K562 (cell line): ENCODE data around the gene SOWAHA.

Experiments used
- BCLAF1 ChIP-seq, 2 experiments: fragments of 450-650 bp in 1 of 2; IDR thresholded peaks; 2 replicates each; pipeline ENCODE4 v1.6.1; 2011 to 2017; ENCODE audit warnings: low read depth in 2 of 2, antibody characterized with exemption in 1 of 2, borderline replicate concordance in 1 of 2, low read length in 1 of 2, mild to moderate bottlenecking in 1 of 2, mixed read lengths in 1 of 2; ENCODE audit not compliant: control insufficient read depth in 1 of 2
- CHCHD3 ChIP-seq: fragments of 250-450 bp; sonication (Bioruptor Pico); IDR thresholded peaks from 2 replicates; pipeline ENCODE4 v2.1.2; 2022; ENCODE audit warnings: mild to moderate bottlenecking
- NCOA1 ChIP-seq: fragments of 450-650 bp; IDR thresholded peaks from 2 replicates; pipeline ENCODE4 v1.6.1; 2016; ENCODE audit warnings: low read depth
- NCOR1 ChIP-seq: fragments of 450-650 bp; IDR thresholded peaks from 2 replicates; pipeline ENCODE4 v1.6.1; 2016; ENCODE audit warnings: mild to moderate bottlenecking, moderate library complexity
- TAF1 ChIP-seq: IDR thresholded peaks from 2 replicates; pipeline ENCODE4 v1.6.1; 2011; ENCODE audit warnings: mild to moderate bottlenecking, low read length, moderate library complexity; ENCODE audit not compliant: insufficient read depth, control insufficient read depth, severe bottlenecking; ENCODE audit errors: extremely low read depth
- ZBED1 ChIP-seq: IDR thresholded peaks from 2 replicates; pipeline ENCODE4 v1.6.1; 2014
- TF ChIP-seq, protein P1 (sequence below): fragments of 450-650 bp; IDR thresholded peaks from 2 replicates; pipeline ENCODE4 v1.7.0; 2016; ENCODE audit warnings: borderline replicate concordance
- TF ChIP-seq, protein P2 (sequence below): fragments of 250-450 bp; sonication (Bioruptor Pico); IDR thresholded peaks from 2 replicates; pipeline ENCODE4 v1.4.0; 2020; ENCODE audit warnings: mild to moderate bottlenecking, moderate library complexity, borderline replicate concordance
- TF ChIP-seq, protein P3 (sequence below), 3 experiments: IDR thresholded peaks in 2 of 3; conservative IDR thresholded peaks in 1 of 3; 2 replicates each; pipeline ENCODE4 v1.5.1; 2011 to 2012; ENCODE audit warnings: low read length in 3 of 3, mild to moderate bottlenecking in 3 of 3, control low read depth in 2 of 3, improper control_type of control experiment in 1 of 3, inconsistent platforms in 1 of 3, low read depth in 1 of 3, mixed read lengths in 1 of 3, moderate library complexity in 1 of 3; ENCODE audit not compliant: insufficient read depth in 2 of 3
- TF ChIP-seq, protein P4 (sequence below): sonication (generic); formaldehyde crosslinking; IDR thresholded peaks from 2 replicates; pipeline ENCODE4 v1.8.0; 2022; ENCODE audit warnings: mild to moderate bottlenecking, missing genetic modification reagents

- TF ChIP-seq CHCHD3 = no peak
- no peak for TF ChIP-seq NCOA1
- no peak for TF ChIP-seq BCLAF1 (IDR thresholded peaks at IDR 0.05; ENCODE audit: borderline replicate concordance in 1 of 2, control insufficient read depth in 1 of 2, low read depth in 2 of 2, low read length in 1 of 2)
- TF ChIP-seq, protein P1, sequence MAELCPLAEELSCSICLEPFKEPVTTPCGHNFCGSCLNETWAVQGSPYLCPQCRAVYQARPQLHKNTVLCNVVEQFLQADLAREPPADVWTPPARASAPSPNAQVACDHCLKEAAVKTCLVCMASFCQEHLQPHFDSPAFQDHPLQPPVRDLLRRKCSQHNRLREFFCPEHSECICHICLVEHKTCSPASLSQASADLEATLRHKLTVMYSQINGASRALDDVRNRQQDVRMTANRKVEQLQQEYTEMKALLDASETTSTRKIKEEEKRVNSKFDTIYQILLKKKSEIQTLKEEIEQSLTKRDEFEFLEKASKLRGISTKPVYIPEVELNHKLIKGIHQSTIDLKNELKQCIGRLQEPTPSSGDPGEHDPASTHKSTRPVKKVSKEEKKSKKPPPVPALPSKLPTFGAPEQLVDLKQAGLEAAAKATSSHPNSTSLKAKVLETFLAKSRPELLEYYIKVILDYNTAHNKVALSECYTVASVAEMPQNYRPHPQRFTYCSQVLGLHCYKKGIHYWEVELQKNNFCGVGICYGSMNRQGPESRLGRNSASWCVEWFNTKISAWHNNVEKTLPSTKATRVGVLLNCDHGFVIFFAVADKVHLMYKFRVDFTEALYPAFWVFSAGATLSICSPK = no peak
- TF ChIP-seq, protein P2, sequence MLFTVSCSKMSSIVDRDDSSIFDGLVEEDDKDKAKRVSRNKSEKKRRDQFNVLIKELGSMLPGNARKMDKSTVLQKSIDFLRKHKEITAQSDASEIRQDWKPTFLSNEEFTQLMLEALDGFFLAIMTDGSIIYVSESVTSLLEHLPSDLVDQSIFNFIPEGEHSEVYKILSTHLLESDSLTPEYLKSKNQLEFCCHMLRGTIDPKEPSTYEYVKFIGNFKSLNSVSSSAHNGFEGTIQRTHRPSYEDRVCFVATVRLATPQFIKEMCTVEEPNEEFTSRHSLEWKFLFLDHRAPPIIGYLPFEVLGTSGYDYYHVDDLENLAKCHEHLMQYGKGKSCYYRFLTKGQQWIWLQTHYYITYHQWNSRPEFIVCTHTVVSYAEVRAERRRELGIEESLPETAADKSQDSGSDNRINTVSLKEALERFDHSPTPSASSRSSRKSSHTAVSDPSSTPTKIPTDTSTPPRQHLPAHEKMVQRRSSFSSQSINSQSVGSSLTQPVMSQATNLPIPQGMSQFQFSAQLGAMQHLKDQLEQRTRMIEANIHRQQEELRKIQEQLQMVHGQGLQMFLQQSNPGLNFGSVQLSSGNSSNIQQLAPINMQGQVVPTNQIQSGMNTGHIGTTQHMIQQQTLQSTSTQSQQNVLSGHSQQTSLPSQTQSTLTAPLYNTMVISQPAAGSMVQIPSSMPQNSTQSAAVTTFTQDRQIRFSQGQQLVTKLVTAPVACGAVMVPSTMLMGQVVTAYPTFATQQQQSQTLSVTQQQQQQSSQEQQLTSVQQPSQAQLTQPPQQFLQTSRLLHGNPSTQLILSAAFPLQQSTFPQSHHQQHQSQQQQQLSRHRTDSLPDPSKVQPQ (CRISPR knock-in tag) = no peak
- TF ChIP-seq NCOR1 = no peak
- TF ChIP-seq TAF1 = no peak
- TF ChIP-seq, protein P3, sequence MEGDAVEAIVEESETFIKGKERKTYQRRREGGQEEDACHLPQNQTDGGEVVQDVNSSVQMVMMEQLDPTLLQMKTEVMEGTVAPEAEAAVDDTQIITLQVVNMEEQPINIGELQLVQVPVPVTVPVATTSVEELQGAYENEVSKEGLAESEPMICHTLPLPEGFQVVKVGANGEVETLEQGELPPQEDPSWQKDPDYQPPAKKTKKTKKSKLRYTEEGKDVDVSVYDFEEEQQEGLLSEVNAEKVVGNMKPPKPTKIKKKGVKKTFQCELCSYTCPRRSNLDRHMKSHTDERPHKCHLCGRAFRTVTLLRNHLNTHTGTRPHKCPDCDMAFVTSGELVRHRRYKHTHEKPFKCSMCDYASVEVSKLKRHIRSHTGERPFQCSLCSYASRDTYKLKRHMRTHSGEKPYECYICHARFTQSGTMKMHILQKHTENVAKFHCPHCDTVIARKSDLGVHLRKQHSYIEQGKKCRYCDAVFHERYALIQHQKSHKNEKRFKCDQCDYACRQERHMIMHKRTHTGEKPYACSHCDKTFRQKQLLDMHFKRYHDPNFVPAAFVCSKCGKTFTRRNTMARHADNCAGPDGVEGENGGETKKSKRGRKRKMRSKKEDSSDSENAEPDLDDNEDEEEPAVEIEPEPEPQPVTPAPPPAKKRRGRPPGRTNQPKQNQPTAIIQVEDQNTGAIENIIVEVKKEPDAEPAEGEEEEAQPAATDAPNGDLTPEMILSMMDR (IDR thresholded peaks at IDR 0.05 in 2 of 3, conservative IDR thresholded peaks at IDR 0.05 in 1 of 3; ENCODE audit: insufficient read depth in 2 of 3, low read depth in 1 of 3, low read length in 3 of 3) = no peak
- no peak for TF ChIP-seq ZBED1
- TF ChIP-seq, protein P4, sequence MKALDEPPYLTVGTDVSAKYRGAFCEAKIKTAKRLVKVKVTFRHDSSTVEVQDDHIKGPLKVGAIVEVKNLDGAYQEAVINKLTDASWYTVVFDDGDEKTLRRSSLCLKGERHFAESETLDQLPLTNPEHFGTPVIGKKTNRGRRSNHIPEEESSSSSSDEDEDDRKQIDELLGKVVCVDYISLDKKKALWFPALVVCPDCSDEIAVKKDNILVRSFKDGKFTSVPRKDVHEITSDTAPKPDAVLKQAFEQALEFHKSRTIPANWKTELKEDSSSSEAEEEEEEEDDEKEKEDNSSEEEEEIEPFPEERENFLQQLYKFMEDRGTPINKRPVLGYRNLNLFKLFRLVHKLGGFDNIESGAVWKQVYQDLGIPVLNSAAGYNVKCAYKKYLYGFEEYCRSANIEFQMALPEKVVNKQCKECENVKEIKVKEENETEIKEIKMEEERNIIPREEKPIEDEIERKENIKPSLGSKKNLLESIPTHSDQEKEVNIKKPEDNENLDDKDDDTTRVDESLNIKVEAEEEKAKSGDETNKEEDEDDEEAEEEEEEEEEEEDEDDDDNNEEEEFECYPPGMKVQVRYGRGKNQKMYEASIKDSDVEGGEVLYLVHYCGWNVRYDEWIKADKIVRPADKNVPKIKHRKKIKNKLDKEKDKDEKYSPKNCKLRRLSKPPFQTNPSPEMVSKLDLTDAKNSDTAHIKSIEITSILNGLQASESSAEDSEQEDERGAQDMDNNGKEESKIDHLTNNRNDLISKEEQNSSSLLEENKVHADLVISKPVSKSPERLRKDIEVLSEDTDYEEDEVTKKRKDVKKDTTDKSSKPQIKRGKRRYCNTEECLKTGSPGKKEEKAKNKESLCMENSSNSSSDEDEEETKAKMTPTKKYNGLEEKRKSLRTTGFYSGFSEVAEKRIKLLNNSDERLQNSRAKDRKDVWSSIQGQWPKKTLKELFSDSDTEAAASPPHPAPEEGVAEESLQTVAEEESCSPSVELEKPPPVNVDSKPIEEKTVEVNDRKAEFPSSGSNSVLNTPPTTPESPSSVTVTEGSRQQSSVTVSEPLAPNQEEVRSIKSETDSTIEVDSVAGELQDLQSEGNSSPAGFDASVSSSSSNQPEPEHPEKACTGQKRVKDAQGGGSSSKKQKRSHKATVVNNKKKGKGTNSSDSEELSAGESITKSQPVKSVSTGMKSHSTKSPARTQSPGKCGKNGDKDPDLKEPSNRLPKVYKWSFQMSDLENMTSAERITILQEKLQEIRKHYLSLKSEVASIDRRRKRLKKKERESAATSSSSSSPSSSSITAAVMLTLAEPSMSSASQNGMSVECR (CRISPR knock-in tag) = no peak
Observed at GRCh38 chr5:132827943-132828673, 15.0 kb downstream of the SOWAHA start.
